AG04449 (cell line): ENCODE results near the gene ATXN1.

Experiments
- CTCF ChIA-PET: fragments of 350-600 bp; formaldehyde crosslinking; extraction: SDS; loops from one replicate; lab custom pipeline; 2021; ENCODE audit warnings: antibody characterized with exemption; lab: Yijun Ruan, JAX
- POLR2A ChIA-PET: fragments of 400-600, 350-600 bp; formaldehyde crosslinking; extraction: SDS; loops from one replicate; lab custom pipeline; 2020; ENCODE audit warnings: antibody characterized with exemption, inconsistent platforms; lab: Yijun Ruan, JAX
- DNase-seq: peaks from one replicate; pipeline ENCODE4 v3.0.0-alpha.2; 2010; ENCODE audit warnings: low read depth, low spot score
- H3K4me3 ChIP-seq: 2 replicates; pipeline ENCODE4 v1.5.1; 2011; ENCODE audit warnings: low read depth, mild to moderate bottlenecking, control low read depth, low read length
- CTCF ChIP-seq: IDR thresholded peaks from one replicate; pipeline ENCODE4 v1.5.1; 2011; ENCODE audit warnings: mild to moderate bottlenecking, moderate library complexity, low read length, control low read depth, inconsistent platforms; ENCODE audit not compliant: insufficient read depth; ENCODE audit errors: missing control alignments

The ATXN1 gene

GRCh38 chr6:16602035-16602434 lies 159.2 kb downstream of the ATXN1 start:
- TF ChIP-seq CTCF, result no peak
- no peak overlapping the region for H3K4me3 ChIP-seq
- ChIA-PET POLR2A (no interaction called here), CTCF (interaction anchor here (1.4 kb wide), 1 partner anchor 269 kb away, joined by 4 read pairs; no protein-coding TSS in a partner anchor)
- DNase-seq, result no peak

- no peak for DNase-seq
- CTCF ChIA-PET, result interaction anchor here (0.6 to 1.4 kb wide), 3 partner anchors 40 to 268 kb away, joined by 3 to 4 read pairs (median 4); no protein-coding TSS in a partner anchor
- POLR2A ChIA-PET, result no interaction called here
- TF ChIP-seq CTCF, result no peak
- H3K4me3 ChIP-seq, result no peak overlapping the region
These were observed 160.6 kb downstream of the ATXN1 start for GRCh38 chr6:16600701-16601100.

DNA sequence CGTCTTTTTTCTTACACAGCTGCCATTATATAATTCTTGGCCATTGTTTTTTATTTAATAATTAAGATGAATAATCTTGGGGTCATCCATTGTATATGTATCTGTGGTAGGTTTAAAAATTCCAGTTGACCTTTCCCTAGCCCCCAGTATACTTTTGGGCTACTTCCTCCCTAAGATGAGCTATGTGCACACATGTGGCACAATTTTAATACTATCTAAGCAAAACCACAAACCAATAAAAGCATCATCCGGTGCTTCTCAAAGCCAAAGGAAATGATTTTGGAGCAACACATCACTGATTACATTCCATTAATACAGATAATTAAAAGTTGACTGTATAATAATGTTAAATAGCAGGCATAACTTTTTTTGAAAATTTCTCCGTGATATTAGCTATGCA lies 161.2 kb downstream of the ATXN1 start:
- no peak for TF ChIP-seq CTCF
- ChIA-PET CTCF (interaction anchor here (1.1 kb wide), 1 partner anchor 88 kb away, joined by 4 read pairs; no protein-coding TSS in a partner anchor), POLR2A (no interaction called here)
- no peak for DNase-seq
- no peak overlapping the region for H3K4me3 ChIP-seq

DNA sequence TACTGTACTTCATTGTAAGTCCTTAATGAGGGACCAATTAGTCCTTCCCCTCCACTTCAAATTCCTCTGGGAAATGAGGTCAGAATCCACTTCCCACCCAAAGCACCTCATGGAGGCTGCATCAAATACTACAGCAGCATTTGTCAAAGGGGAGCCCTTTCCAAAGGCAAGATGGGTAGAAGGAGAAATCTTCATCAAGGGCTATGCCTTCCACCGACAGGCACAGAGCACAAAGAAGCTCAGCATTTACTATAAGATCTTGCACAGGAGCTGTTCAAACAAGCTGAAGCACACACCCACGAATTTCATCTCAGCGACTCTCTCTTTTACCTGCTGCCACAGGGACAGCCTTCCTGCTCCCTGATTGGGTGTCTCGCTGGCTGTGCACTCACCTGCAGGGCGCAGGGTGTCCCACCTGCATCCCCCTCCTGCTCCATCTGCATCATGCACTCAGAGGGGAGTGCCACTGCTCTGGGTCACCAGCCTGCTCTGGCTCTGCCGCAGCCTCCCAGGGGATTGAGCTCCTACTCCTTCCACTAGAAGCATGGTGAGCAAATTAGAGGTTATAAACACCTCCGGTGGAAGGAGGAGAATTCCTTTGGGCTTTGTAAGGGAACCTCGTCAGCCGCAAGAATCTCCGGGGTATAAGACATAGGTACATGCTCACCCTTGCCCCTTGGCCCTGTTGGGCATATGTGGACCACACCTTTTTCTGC lies 164.5 kb downstream of the ATXN1 start:
- ChIA-PET POLR2A (no interaction called here), CTCF (interaction anchor here (1.6 kb wide), 1 partner anchor 166 kb away, joined by 5 read pairs; no protein-coding TSS in a partner anchor)
- no peak for TF ChIP-seq CTCF
- DNase-seq, result no peak
- H3K4me3 ChIP-seq, result no peak overlapping the region

DNA sequence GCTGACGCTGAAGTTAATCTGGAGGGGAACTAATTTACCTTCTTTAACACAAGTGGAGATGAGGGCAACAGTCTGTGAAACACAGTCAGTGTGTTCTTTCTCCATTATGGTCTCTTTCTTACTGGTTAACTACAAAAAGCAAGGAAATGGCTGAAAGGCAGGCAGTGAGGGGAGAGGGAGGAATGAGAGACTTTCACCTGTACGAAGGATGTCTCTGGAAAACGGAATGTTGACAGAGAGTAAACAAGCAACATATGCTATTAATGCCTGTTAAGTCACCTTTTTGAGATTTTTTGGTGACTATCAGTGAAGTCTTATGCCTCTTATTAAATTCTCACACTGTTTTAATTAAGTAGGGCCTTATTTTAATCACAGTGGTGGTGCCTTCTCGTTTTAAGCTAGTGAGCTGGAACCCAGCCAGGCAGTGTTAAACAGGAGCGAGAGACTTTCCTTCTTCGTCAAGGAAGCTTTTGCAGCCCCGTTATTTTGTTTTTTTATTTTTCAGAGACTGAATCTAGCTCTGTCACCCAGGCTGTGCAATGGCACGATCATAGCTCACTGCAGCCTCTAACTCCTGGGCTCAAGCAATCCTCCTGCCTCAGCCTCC lies 165.6 kb downstream of the ATXN1 start:
- ChIA-PET CTCF (interaction anchor here (1.6 kb wide), 1 partner anchor 168 kb away, joined by 5 read pairs; no protein-coding TSS in a partner anchor), POLR2A (no interaction called here)
- no peak for DNase-seq
- no peak for TF ChIP-seq CTCF
- no peak overlapping the region for H3K4me3 ChIP-seq

DNA sequence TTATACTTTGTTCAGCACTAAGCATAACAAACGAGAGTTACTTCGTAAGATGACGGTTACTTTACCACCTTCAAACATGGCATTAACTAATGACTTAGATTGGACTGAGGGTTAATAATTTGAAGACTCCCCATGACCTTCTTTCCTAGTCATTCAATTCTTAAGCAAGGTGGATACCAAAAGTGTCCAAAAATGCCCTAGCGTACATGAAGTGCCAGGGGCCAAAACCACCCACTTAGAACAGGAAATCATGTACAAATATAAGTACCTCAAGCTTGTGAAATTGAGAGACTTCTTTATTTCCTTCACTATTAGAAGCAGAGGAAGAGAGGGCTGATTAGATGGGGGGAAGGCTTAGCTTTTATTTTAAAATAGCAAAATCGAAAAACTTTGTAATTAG lies 166.4 kb downstream of the ATXN1 start:
- ChIA-PET POLR2A (no interaction called here), CTCF (interaction anchor here (1.6 kb wide), 1 partner anchor 168 kb away, joined by 5 read pairs; no protein-coding TSS in a partner anchor)
- TF ChIP-seq CTCF, result no peak
- DNase-seq, result no peak
- H3K4me3 ChIP-seq, result no peak overlapping the region
